Renal cortex interstitium (tissue), 11 donors: ENCODE measurements around the gene DGAT2. TPM values are rescaled to one million over a fixed set of nuclear protein-coding genes. Genes with fewer than 3 reads are reported as not detected.
"Not testable (repeated sequence)": the region's sequence is repeated elsewhere in the genome, so short reads cannot be mapped to it uniquely, and the experiment has no call there.

Experiments
- DNase-seq, 11 donors: peaks; one replicate each; pipeline ENCODE4 v3.0.0-alpha.2; 2013; ENCODE audit warnings: low read depth in 9 of 11, low spot score in 4 of 11; ENCODE audit errors: extremely low read depth in 1 of 11
- polyA plus RNA-seq, 3 donors: library from polyadenylated mRNA; unstranded; fragments of 120-200 nt; gene quantifications; one replicate each; pipeline ENCODE4 v1.2.1, GENCODE V29; 2013; ENCODE audit not compliant: insufficient read length in 3 of 3

Gene DGAT2
- polyA plus RNA-seq, 3 donors = 3.7 to 4.3 (median 3.9) TPM

DNA sequence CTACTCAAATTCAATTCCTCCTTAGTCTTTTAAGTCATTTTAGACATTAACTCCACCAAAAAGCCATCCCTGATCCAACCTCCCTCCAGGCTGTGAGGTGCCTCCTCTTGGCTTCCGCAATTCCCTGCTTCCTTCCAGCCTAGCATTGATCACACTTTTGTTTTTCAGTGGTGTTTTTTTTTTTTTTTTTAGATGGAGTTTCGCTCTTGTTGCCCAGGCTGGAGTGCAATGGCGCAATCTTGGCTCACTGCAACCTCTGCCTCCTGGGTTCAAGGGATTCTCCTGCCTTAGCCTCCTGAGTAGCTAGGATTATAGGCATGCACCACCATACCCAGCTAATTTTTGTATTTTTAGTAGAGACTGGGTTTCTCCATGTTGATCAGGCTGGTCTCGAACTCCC lies 25.4 kb upstream of the DGAT2 start:
- not testable (repeated sequence) for DNase-seq

GRCh38 chr11:75743711-75744563 lies 24.6 kb upstream of the DGAT2 start:
- DNase-seq = no peak

- no peak for DNase-seq
Measured at GRCh38 chr11:75745807-75746206, 22.8 kb upstream of the DGAT2 start.

- not testable (repeated sequence) for DNase-seq
Measured at GRCh38 chr11:75748729-75749273, 19.8 kb upstream of the DGAT2 start.

DNA sequence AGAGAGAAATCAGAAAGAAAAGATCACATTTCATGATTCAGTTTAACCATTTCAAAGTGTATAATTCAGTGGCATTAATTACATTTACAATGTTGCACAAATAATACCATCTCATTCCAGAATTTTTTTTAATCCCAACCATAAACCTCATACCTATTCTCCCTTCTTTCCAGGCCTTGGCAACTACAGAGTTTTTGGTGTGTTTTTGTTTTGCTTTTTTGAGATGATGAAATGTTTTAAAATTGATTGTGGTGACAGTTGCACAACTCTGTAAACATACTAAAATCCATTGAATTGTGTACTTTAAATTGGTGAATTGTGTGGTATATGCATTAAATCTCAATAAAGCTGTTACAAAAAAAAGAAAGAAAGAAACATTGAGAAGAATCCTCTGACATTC lies 13.6 kb upstream of the DGAT2 start:
- DNase-seq = not testable (repeated sequence)

GRCh38 chr11:75757651-75758050 lies 10.9 kb upstream of the DGAT2 start:
- DNase-seq = no peak

- DNase-seq = no peak
Measured at GRCh38 chr11:75759832-75760231, 8.7 kb upstream of the DGAT2 start.

- DNase-seq = no peak
Measured at GRCh38 chr11:75760243-75760642, 8.3 kb upstream of the DGAT2 start.

DNA sequence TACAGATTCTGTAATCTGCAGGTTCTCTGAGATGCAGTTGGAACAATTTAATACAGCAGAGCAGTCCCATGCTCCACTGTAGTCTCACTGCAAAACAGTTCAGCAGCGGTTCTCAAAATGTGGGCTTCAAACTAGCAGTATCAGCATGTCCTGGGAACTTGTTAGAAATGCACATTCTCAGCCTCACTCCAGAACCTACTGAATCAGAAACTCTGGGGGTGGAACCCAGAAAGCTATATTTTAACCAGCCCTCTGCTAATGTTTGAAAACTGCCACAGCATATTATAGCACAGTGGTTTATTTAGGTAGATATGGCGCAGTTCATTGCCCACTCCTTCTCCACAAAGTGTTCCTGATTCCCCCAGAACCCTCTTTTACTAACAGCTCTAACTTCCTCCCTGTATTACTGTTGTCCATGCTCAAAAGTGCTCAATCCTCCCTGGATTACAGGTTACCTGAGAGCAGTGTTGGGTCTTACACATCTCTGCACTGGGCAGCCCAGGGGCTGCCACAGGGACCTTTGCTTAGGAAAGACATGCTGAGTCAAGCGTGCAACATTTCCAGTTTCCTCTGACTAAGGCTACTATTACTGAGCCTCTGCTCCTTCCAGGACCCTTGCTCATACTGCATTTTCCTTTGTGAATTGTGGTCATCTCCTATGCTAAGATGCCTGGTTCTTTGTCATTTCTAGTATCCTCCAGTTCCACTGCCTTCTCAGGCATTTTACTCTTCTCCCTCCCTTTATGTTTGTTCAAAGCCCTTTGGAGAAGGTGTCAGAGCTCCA lies 7.7 kb upstream of the DGAT2 start:
- no peak for DNase-seq

DNA sequence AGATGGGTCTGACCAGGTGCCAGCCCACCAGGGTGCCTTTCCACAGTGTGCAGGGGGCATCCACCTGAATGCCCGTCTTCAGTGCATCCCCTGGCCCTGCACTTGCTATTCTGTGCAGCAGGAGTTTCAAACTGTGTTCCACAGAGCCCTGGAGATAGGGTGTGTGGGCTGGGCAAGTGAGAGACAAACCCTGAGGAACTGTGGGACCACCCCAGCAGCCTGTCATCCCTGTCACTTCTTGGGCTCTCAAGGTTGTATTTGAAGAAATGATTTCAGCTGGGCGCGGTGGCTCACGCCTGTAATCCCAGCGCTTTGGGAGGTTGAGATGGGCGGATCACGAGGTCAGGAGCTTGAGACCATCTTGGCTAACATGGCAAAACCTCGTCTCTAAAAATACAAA lies 6.4 kb upstream of the DGAT2 start:
- no peak for DNase-seq

DNA sequence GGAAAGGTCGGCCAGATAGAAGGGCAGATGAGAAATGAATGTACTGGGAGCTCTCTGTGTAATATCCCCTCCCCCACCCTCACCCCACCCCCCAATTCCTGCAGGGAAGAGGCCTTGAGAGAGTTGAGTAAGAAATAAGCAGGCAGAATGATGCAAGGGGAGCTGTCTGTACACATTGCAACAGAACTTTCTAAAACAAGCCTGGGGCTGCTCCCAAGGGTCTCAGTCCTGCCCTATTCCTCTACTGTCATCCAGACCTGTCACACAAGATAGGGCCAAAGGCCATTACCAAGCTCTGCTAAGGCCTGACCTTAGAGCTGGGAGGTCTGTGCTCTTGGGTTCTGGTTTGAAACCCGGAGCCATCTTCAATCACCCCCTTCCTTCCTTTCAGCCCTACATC lies 5.7 kb upstream of the DGAT2 start:
- DNase-seq = no peak

DNA sequence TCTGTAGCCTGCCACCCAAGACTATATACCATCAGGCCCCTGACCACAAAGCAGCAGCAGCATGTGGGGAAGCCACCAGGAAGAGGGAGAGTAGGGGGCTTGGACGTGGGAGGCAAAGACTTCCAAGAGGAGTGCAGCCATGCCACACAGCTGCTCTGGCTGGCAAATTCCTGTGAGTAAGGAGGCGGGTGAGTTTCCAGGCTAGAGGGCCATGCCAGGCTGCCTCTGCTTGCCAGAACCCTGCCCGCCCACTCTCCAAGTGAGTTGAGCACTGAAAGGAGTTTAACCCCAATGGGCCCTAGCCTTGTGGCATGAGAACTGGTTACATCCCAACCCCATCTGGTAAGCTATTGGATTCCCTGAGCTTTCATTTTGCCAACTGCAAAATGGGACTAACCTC lies 4.7 kb upstream of the DGAT2 start:
- DNase-seq = no peak

DNA sequence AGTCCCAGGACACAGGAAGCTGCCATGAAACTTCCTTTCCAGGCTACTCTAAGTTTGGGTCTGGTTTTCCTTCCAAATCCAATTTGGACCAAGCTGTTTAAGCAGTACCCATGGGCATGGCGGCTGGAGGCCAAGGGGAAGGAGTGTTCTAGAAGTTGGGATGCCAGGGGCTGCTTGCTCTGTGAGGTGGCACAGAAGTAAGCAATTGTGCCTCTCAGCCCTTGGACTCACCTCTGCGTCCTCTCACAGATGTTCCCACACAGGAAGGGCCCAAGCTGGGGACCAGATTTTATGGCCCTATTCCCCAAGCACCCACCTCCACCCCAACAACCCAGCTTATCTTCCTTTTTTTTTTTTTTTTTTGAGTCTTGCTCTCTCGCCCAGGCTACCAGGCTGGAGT lies 3.5 kb upstream of the DGAT2 start:
- DNase-seq = no peak

GRCh38 chr11:75766443-75767227 lies 1.9 kb upstream of the DGAT2 start:
- no peak for DNase-seq

GRCh38 chr11:75767228-75767572 lies 1.4 kb upstream of the DGAT2 start:
- no peak for DNase-seq

GRCh38 chr11:75767793-75768111 lies 826 bp upstream of the DGAT2 start:
- no peak for DNase-seq

DNA sequence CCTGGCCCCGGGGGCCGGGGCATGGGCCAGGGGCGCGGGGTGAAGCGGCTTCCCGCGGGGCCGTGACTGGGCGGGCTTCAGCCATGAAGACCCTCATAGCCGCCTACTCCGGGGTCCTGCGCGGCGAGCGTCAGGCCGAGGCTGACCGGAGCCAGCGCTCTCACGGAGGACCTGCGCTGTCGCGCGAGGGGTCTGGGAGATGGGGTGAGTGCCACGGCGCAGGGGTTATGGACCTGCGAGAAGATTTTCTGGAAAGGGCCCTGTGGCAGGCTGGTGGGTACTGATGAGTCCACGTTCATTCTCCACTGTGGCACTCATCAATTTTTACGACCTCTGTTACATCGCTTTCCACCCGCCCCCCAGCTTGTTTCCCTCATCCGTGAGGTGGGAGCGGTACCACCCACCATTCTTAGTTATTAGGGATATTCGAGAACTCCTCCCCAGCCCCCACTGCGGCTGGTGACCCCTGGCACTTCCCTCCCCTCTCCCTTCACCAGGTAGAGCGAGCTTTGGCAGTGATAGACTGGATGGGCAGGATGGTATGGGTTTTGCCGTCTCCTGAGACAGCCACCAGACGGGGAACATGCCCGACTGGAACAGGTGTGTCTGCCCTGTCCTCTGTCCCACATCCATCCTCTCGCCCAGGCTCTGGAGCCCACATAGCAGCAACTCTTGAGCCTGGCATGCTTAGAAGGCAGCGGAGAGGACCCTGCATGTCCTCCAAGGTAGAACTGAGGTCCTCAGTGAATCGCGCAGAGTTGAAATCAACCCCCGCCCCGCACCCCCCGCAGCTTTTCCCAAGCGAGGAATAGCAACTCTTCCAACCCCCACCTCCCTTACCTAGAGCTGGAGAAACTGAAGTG lies 562 bp downstream of the DGAT2 start:
- DNase-seq = no peak

GRCh38 chr11:75770102-75770501 lies 1.5 kb downstream of the DGAT2 start:
- DNase-seq = no peak
